HCT116 (cell line): ENCODE results near the gene TNIK. TPM values are rescaled to one million over a fixed set of nuclear protein-coding genes. Genes with fewer than 3 reads are reported as not detected.

Experiments used
- ATAC-seq: fragments of 200-7000 bp; cut with Tn5 transposase; 2 replicates; pipeline ENCODE4 v1.9.1; 2020; ENCODE audit warnings: mild to moderate bottlenecking, moderate library complexity
- BruUV-seq: library from RNA; stranded (reverse); fragments of 400-500 nt; replicated peaks from 2 replicates; lab custom pipeline; 2021; lab: Mats Ljungman, UMichigan
- CTCF ChIA-PET: fragments of 300-600 bp; sonication (Branson Sonifier 250); formaldehyde crosslinking; loops from one replicate; lab custom pipeline; 2021; ENCODE audit warnings: antibody characterized with exemption; lab: Charles Lee
- POLR2A ChIA-PET: fragments of 300-600, 350-600 bp; sonication (Branson Sonifier 250); formaldehyde crosslinking; loops from one replicate; lab custom pipeline; 2021; ENCODE audit warnings: antibody characterized with exemption; lab: Charles Lee
- RAD21 ChIA-PET, 2 experiments: fragments of 300-600 bp; sonication (Branson Sonifier 250); formaldehyde crosslinking; loops; one replicate each; lab custom pipeline; 2023; ENCODE audit warnings: low total read pairs in 2 of 2; ENCODE audit not compliant: uncharacterized antibody in 2 of 2, unreplicated experiment in 2 of 2, low non-redundant PET in 1 of 2; lab: Charles Lee
- DNase-seq: peaks from one replicate; pipeline ENCODE4 v3.0.0-alpha.2; 2010; ENCODE audit warnings: low read depth, low spot score
- H2AFZ ChIP-seq: fragments of 200-600 bp; shearing (Covaris generic), sonication (generic); 2 replicates; pipeline ENCODE4 v1.6.1; 2017; ENCODE audit warnings: low read depth, mixed run types, mixed read lengths, antibody characterized with exemption, low read length; ENCODE audit not compliant: poor library complexity, severe bottlenecking
- H3K27ac ChIP-seq: 2 replicates; pipeline ENCODE4 v1.5.1; 2012; ENCODE audit warnings: low read depth, low read length
- H3K27me3 ChIP-seq: fragments of 200-600 bp; sonication (generic); 2 replicates; pipeline ENCODE4 v1.6.1; 2016; ENCODE audit warnings: mixed run types, low read length, mixed read lengths; ENCODE audit not compliant: insufficient read depth
- H3K36me3 ChIP-seq, 2 experiments: fragments of 200-500 bp in 1 of 2; fragments of 200-600 bp in 1 of 2; sonication (Bioruptor generic) in 1 of 2; sonication (generic) in 1 of 2; 2 replicates each; pipeline versions ENCODE4 v1.5.1 to v1.6.1; 2014 to 2016; ENCODE audit warnings: low read length in 2 of 2, inconsistent platforms in 1 of 2, mixed read lengths in 1 of 2, mixed run types in 1 of 2; ENCODE audit not compliant: insufficient read depth in 2 of 2, control insufficient read depth in 1 of 2
- H3K4me1 ChIP-seq, 2 experiments: fragments of 200-600 bp in 1 of 2; sonication (generic) in 1 of 2; 2 replicates each; pipeline versions ENCODE4 v1.5.1 to v1.6.1; 2012 to 2017; ENCODE audit warnings: low read length in 2 of 2, inconsistent platforms in 1 of 2, mild to moderate bottlenecking in 1 of 2, mixed read lengths in 1 of 2, mixed run types in 1 of 2, moderate library complexity in 1 of 2; ENCODE audit not compliant: insufficient read depth in 2 of 2, control insufficient read depth in 1 of 2
- H3K4me2 ChIP-seq: fragments of 200-600 bp; sonication (generic); 2 replicates; pipeline ENCODE4 v1.6.1; 2017; ENCODE audit warnings: mixed run types, low read length, mixed read lengths
- H3K4me3 ChIP-seq, 2 experiments: fragments of 200-600 bp in 1 of 2; sonication (generic) in 1 of 2; replicated peaks in 1 of 2; 2 replicates each; pipeline ENCODE4 v1.5.1; 2011 to 2016; ENCODE audit warnings: low read length in 2 of 2, control low read depth in 1 of 2, low read depth in 1 of 2, mild to moderate bottlenecking in 1 of 2, mixed read lengths in 1 of 2, mixed run types in 1 of 2
- H3K79me2 ChIP-seq: fragments of 200-600 bp; sonication (generic); 2 replicates; pipeline ENCODE4 v1.6.1; 2017; ENCODE audit warnings: mild to moderate bottlenecking, mixed run types, low read length, moderate library complexity, mixed read lengths; ENCODE audit not compliant: insufficient read depth
- H3K9ac ChIP-seq: fragments of 200-600 bp; sonication (generic); 2 replicates; pipeline ENCODE4 v1.6.1; 2016; ENCODE audit warnings: low read length, mixed read lengths
- H3K9me2 ChIP-seq: fragments of 200-600 bp; sonication (generic), shearing (Covaris generic); 2 replicates; pipeline ENCODE4 v1.6.1; 2017; ENCODE audit warnings: mixed run types, mild to moderate bottlenecking, moderate library complexity; ENCODE audit not compliant: insufficient read depth
- H3K9me3 ChIP-seq, 2 experiments: fragments of 200-500 bp in 1 of 2; fragments of 200-600 bp in 1 of 2; sonication (Bioruptor generic) in 1 of 2; sonication (generic) in 1 of 2; 2 replicates each; pipeline ENCODE4 v1.6.1; 2014 to 2017; ENCODE audit warnings: low read length in 2 of 2, mixed read lengths in 2 of 2, inconsistent platforms in 1 of 2, low read depth in 1 of 2, mild to moderate bottlenecking in 1 of 2, mixed run types in 1 of 2, moderate library complexity in 1 of 2; ENCODE audit not compliant: control insufficient read depth in 1 of 2, insufficient read depth in 1 of 2
- H4K20me1 ChIP-seq: fragments of 200-600 bp; sonication (generic), shearing (Covaris generic); 2 replicates; pipeline ENCODE4 v1.6.1; 2017; ENCODE audit warnings: mixed run types, mild to moderate bottlenecking, moderate library complexity; ENCODE audit not compliant: insufficient read depth
- CEBPB ChIP-seq: IDR thresholded peaks from 2 replicates; pipeline ENCODE4 v1.6.1; 2012; ENCODE audit warnings: low read depth
- EZH2 ChIP-seq: fragments of 200-600 bp; sonication (generic); IDR thresholded peaks from 2 replicates; pipeline ENCODE4 v1.6.1; 2017; ENCODE audit warnings: antibody characterized with exemption, mixed run types
- EZH2phosphoT487 ChIP-seq: fragments of 200-600 bp; IDR thresholded peaks from 2 replicates; pipeline ENCODE4 v1.6.1; 2018; ENCODE audit warnings: antibody characterized with exemption, borderline replicate concordance
- JUND ChIP-seq: IDR thresholded peaks from 2 replicates; pipeline ENCODE4 v1.6.1; 2012
- POLR2AphosphoS5 ChIP-seq: IDR thresholded peaks from 2 replicates; pipeline ENCODE4 v1.6.1; 2011; ENCODE audit warnings: mild to moderate bottlenecking, low read depth, low read length, moderate library complexity
- SIN3A ChIP-seq: IDR thresholded peaks from 2 replicates; pipeline ENCODE4 v1.6.1; 2012; ENCODE audit warnings: low read depth
- SP1 ChIP-seq: IDR thresholded peaks from 2 replicates; pipeline ENCODE4 v1.6.1; 2012; ENCODE audit warnings: low read depth
- TCF7L2 ChIP-seq: IDR thresholded peaks from 2 replicates; pipeline ENCODE4 v1.7.0; 2011; ENCODE audit warnings: borderline replicate concordance, inconsistent platforms; ENCODE audit not compliant: insufficient read depth, insufficient read length; ENCODE audit errors: extremely low read depth
- YY1 ChIP-seq: IDR thresholded peaks from 2 replicates; pipeline ENCODE4 v1.6.1; 2011; ENCODE audit warnings: low read length, low read depth, moderate library complexity, mild to moderate bottlenecking; ENCODE audit not compliant: insufficient replicate concordance; ENCODE audit errors: extremely low read depth
- ZFX ChIP-seq: fragments of 450-650 bp; IDR thresholded peaks from 2 replicates; pipeline ENCODE4 v1.6.1; 2017
- ZNF274 ChIP-seq: fragments of 200-500 bp; sonication (Bioruptor generic); IDR thresholded peaks from 2 replicates; pipeline ENCODE4 v1.6.1; 2014; ENCODE audit warnings: mild to moderate bottlenecking, low read depth, low read length, inconsistent platforms
- intact Hi-C: fragments of 100-400 bp; cut with micrococcal nuclease; formaldehyde crosslinking; loops from 2 replicates; pipeline ENCODE4 v1.10.0; 2022
- total RNA-seq: library from RNA; stranded (reverse); gene quantifications from one replicate; pipeline ENCODE4 v1.2.1, GENCODE V29; 2021; ENCODE audit not compliant: unreplicated experiment
- TF ChIP-seq, protein P1 (sequence below): IDR thresholded peaks from 2 replicates; pipeline ENCODE4 v1.6.1; 2012
- TF ChIP-seq, protein P2 (sequence below): IDR thresholded peaks from 2 replicates; pipeline ENCODE4 v1.6.1; 2012
- TF ChIP-seq, protein P3 (sequence below): IDR thresholded peaks from 2 replicates; pipeline ENCODE4 v1.6.1; 2011; ENCODE audit warnings: mild to moderate bottlenecking, low read length, moderate library complexity; ENCODE audit not compliant: insufficient replicate concordance; ENCODE audit errors: extremely low read depth
- TF ChIP-seq, protein P4 (sequence below): IDR thresholded peaks from 2 replicates; pipeline ENCODE4 v1.6.1; 2012; ENCODE audit warnings: low read depth

Gene TNIK
- total RNA-seq, 1 experiment from 2014 or later: 24.1 TPM

DNA sequence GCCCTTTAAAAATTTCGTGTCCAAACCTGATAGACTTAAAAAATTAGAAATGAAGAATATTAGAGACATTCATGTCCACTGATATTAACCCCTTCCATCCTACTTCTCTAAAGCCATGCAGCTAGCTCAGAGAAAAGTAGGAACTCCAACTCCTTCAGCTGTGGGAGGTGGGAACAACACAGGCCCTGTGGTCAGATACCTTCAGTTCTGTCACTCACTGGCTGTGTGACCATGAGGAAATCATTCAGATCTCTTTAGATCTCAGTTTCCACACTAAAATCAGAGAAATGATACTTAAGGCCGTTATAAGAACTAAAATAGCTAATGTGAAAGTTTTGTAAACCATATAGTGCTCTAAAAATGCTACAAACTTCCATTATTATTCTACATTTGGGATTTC lies 209.8 kb downstream of the TNIK start:
- no peak overlapping the region for H3K4me2 ChIP-seq
- peaks cover 17 to 25% of the 10 kb centered on the region in 2 experiments for H3K4me1 ChIP-seq
- intact Hi-C loops: no loop called here
- no peak for TF ChIP-seq JUND
- no peak for TF ChIP-seq SP1
- no peak for TF ChIP-seq ZFX
- no peak for TF ChIP-seq EZH2
- no peak for TF ChIP-seq YY1
- TF ChIP-seq SIN3A: no peak
- no peak for TF ChIP-seq CEBPB
- TF ChIP-seq EZH2phosphoT487: no peak
- TF ChIP-seq, protein P1, sequence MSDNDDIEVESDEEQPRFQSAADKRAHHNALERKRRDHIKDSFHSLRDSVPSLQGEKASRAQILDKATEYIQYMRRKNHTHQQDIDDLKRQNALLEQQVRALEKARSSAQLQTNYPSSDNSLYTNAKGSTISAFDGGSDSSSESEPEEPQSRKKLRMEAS: no peak
- TF ChIP-seq, protein P2, sequence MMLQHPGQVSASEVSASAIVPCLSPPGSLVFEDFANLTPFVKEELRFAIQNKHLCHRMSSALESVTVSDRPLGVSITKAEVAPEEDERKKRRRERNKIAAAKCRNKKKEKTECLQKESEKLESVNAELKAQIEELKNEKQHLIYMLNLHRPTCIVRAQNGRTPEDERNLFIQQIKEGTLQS: no peak
- TF ChIP-seq, protein P3, sequence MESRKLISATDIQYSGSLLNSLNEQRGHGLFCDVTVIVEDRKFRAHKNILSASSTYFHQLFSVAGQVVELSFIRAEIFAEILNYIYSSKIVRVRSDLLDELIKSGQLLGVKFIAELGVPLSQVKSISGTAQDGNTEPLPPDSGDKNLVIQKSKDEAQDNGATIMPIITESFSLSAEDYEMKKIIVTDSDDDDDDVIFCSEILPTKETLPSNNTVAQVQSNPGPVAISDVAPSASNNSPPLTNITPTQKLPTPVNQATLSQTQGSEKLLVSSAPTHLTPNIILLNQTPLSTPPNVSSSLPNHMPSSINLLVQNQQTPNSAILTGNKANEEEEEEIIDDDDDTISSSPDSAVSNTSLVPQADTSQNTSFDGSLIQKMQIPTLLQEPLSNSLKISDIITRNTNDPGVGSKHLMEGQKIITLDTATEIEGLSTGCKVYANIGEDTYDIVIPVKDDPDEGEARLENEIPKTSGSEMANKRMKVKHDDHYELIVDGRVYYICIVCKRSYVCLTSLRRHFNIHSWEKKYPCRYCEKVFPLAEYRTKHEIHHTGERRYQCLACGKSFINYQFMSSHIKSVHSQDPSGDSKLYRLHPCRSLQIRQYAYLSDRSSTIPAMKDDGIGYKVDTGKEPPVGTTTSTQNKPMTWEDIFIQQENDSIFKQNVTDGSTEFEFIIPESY: no peak
- TF ChIP-seq ZNF274: no peak
- TF ChIP-seq, protein P4, sequence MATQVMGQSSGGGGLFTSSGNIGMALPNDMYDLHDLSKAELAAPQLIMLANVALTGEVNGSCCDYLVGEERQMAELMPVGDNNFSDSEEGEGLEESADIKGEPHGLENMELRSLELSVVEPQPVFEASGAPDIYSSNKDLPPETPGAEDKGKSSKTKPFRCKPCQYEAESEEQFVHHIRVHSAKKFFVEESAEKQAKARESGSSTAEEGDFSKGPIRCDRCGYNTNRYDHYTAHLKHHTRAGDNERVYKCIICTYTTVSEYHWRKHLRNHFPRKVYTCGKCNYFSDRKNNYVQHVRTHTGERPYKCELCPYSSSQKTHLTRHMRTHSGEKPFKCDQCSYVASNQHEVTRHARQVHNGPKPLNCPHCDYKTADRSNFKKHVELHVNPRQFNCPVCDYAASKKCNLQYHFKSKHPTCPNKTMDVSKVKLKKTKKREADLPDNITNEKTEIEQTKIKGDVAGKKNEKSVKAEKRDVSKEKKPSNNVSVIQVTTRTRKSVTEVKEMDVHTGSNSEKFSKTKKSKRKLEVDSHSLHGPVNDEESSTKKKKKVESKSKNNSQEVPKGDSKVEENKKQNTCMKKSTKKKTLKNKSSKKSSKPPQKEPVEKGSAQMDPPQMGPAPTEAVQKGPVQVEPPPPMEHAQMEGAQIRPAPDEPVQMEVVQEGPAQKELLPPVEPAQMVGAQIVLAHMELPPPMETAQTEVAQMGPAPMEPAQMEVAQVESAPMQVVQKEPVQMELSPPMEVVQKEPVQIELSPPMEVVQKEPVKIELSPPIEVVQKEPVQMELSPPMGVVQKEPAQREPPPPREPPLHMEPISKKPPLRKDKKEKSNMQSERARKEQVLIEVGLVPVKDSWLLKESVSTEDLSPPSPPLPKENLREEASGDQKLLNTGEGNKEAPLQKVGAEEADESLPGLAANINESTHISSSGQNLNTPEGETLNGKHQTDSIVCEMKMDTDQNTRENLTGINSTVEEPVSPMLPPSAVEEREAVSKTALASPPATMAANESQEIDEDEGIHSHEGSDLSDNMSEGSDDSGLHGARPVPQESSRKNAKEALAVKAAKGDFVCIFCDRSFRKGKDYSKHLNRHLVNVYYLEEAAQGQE: no peak
- no peak for TF ChIP-seq TCF7L2
- no peak for TF ChIP-seq POLR2AphosphoS5
- no peak overlapping the region for H3K27ac ChIP-seq
- no peaks in the 10 kb centered on the region for H3K79me2 ChIP-seq
- no peak overlapping the region for H2AFZ ChIP-seq
- BruUV-seq: no TSS peak
- ATAC-seq (no peak), DNase-seq (no peak)
- no peaks in the 10 kb centered on the region for H4K20me1 ChIP-seq
- H3K36me3 ChIP-seq: no peaks in the 10 kb centered on the region
- no peaks in the 10 kb centered on the region for H3K9me2 ChIP-seq
- RAD21 ChIA-PET: no interaction called here
- H3K27me3 ChIP-seq: no peaks in the 10 kb centered on the region
- H3K4me3 ChIP-seq: no peak overlapping the region
- CTCF ChIA-PET: no interaction called here
- POLR2A ChIA-PET: interaction anchor here (1.2 kb wide), 1 partner anchor 10 kb away, joined by 5 read pairs; no protein-coding TSS in a partner anchor
- H3K9me3 ChIP-seq: no peaks in the 10 kb centered on the region
- H3K9ac ChIP-seq: no peak overlapping the region
